Panc1 (cell line): Measurements from ENCODE around the gene BACH2. TPM values are rescaled to one million over a fixed set of nuclear protein-coding genes. Genes with fewer than 3 reads are reported as not detected.

ENCODE experiments used
- ATAC-seq: fragments of 200-7000 bp; cut with Tn5 transposase; 2 replicates; pipeline ENCODE4 v1.9.1; 2020; ENCODE audit warnings: mild to moderate bottlenecking, moderate library complexity
- BruUV-seq: library from RNA; stranded (reverse); fragments of 400-500 nt; replicated peaks from 2 replicates; lab custom pipeline; 2021; lab: Mats Ljungman, UMichigan
- CTCF ChIA-PET: fragments of 300-600 bp; sonication (Branson Sonifier 250); formaldehyde crosslinking; loops from one replicate; lab custom pipeline; 2022; ENCODE audit warnings: antibody characterized with exemption; lab: Charles Lee
- POLR2A ChIA-PET: fragments of 300-600 bp; sonication (Branson Sonifier 250); formaldehyde crosslinking; loops from one replicate; lab custom pipeline; 2022; ENCODE audit warnings: antibody characterized with exemption; lab: Charles Lee
- DNase-seq: peaks from one replicate; pipeline ENCODE4 v3.0.0-alpha.2; 2010; ENCODE audit warnings: low read depth, low spot score
- H3K27ac ChIP-seq: 2 replicates; pipeline ENCODE4 v1.5.1; 2011; ENCODE audit warnings: mild to moderate bottlenecking, low read length, inconsistent platforms
- H3K27me3 ChIP-seq: fragments of 200-500 bp; sonication (Bioruptor generic); 2 replicates; pipeline ENCODE4 v1.6.0; 2014; ENCODE audit warnings: low read length, inconsistent platforms; ENCODE audit not compliant: control insufficient read depth, insufficient read depth
- H3K36me3 ChIP-seq: fragments of 200-500 bp; sonication (Bioruptor generic); 2 replicates; pipeline ENCODE4 v1.5.1; 2014; ENCODE audit warnings: inconsistent platforms, mild to moderate bottlenecking, low read length, moderate library complexity; ENCODE audit not compliant: control insufficient read depth, insufficient read depth
- H3K4me1 ChIP-seq: 2 replicates; pipeline ENCODE4 v1.5.1; 2011; ENCODE audit warnings: inconsistent platforms, mild to moderate bottlenecking, low read length, moderate library complexity; ENCODE audit not compliant: control insufficient read depth, insufficient read depth
- H3K4me3 ChIP-seq, 2 experiments: 2 replicates each; pipeline ENCODE4 v1.5.1; 2011 to 2012; ENCODE audit warnings: low read depth in 2 of 2, low read length in 2 of 2, mild to moderate bottlenecking in 2 of 2, inconsistent platforms in 1 of 2, moderate library complexity in 1 of 2
- H3K9me3 ChIP-seq: fragments of 200-500 bp; sonication (Bioruptor generic); 2 replicates; pipeline ENCODE4 v1.5.1; 2014; ENCODE audit warnings: low read depth, mild to moderate bottlenecking, inconsistent platforms, low read length, moderate library complexity; ENCODE audit not compliant: control insufficient read depth, insufficient read depth
- CTCF ChIP-seq: fragments of 450-650 bp; IDR thresholded peaks from 2 replicates; pipeline ENCODE4 v1.5.1; 2017; ENCODE audit warnings: mild to moderate bottlenecking
- POLR2AphosphoS5 ChIP-seq: IDR thresholded peaks from 2 replicates; pipeline ENCODE4 v1.6.1; 2012; ENCODE audit warnings: mild to moderate bottlenecking, low read depth, low read length, moderate library complexity
- SIN3A ChIP-seq: IDR thresholded peaks from 2 replicates; pipeline ENCODE4 v1.6.1; 2012; ENCODE audit warnings: low read depth, mild to moderate bottlenecking, low read length, moderate library complexity, borderline replicate concordance; ENCODE audit not compliant: insufficient read depth
- TCF7L2 ChIP-seq: IDR thresholded peaks from 2 replicates; pipeline ENCODE4 v1.6.1; 2011; ENCODE audit warnings: mild to moderate bottlenecking, low read depth, low read length, inconsistent platforms
- in situ Hi-C: cut with HindIII; loops from 2 replicates; pipeline ENCODE4 v1.10.0; 2016; ENCODE audit warnings: low sequenced_read_pairs, low pct_unique_long_range_greater_than_20kb
- intact Hi-C: fragments of 100-400 bp; cut with micrococcal nuclease; formaldehyde crosslinking; loops from one replicate; pipeline ENCODE4 v1.10.0; 2022; ENCODE audit not compliant: unreplicated experiment
- total RNA-seq: library from RNA; stranded (reverse); gene quantifications from one replicate; pipeline ENCODE4 v1.2.1, GENCODE V29; 2021; ENCODE audit not compliant: unreplicated experiment
- TF ChIP-seq, protein P1 (sequence below), 2 experiments: IDR thresholded peaks; 2 replicates each; pipeline ENCODE4 v1.6.1; 2011 to 2012; ENCODE audit warnings: low read depth in 2 of 2, control low read depth in 1 of 2, low read length in 1 of 2, mild to moderate bottlenecking in 1 of 2, moderate library complexity in 1 of 2; ENCODE audit not compliant: insufficient read depth in 1 of 2

BACH2 gene
- total RNA-seq, 1 experiment from 2014 or later, result 1.6 TPM

- TF ChIP-seq, protein P1, sequence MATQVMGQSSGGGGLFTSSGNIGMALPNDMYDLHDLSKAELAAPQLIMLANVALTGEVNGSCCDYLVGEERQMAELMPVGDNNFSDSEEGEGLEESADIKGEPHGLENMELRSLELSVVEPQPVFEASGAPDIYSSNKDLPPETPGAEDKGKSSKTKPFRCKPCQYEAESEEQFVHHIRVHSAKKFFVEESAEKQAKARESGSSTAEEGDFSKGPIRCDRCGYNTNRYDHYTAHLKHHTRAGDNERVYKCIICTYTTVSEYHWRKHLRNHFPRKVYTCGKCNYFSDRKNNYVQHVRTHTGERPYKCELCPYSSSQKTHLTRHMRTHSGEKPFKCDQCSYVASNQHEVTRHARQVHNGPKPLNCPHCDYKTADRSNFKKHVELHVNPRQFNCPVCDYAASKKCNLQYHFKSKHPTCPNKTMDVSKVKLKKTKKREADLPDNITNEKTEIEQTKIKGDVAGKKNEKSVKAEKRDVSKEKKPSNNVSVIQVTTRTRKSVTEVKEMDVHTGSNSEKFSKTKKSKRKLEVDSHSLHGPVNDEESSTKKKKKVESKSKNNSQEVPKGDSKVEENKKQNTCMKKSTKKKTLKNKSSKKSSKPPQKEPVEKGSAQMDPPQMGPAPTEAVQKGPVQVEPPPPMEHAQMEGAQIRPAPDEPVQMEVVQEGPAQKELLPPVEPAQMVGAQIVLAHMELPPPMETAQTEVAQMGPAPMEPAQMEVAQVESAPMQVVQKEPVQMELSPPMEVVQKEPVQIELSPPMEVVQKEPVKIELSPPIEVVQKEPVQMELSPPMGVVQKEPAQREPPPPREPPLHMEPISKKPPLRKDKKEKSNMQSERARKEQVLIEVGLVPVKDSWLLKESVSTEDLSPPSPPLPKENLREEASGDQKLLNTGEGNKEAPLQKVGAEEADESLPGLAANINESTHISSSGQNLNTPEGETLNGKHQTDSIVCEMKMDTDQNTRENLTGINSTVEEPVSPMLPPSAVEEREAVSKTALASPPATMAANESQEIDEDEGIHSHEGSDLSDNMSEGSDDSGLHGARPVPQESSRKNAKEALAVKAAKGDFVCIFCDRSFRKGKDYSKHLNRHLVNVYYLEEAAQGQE (IDR thresholded peaks at IDR 0.05; ENCODE audit: insufficient read depth in 1 of 2, low read depth in 2 of 2, low read length in 1 of 2), result no peak
- TF ChIP-seq TCF7L2 (no peak), CTCF (no peak), POLR2AphosphoS5 (no peak), SIN3A (no peak)
- ChIA-PET POLR2A (no interaction called here), CTCF (no interaction called here)
- BruUV-seq, result no TSS peak
- H3K27ac ChIP-seq, result no peak overlapping the region
- ATAC-seq (no peak), DNase-seq (no peak)
- H3K4me1 ChIP-seq, result no peaks in the 10 kb centered on the region
- no peaks in the 10 kb centered on the region for H3K27me3 ChIP-seq
- H3K9me3 ChIP-seq, result no peaks in the 10 kb centered on the region
- intact Hi-C loops (no loop called here), in situ Hi-C loops (no loop called here)
- H3K4me3 ChIP-seq, result no peak overlapping the region
- no peaks in the 10 kb centered on the region for H3K36me3 ChIP-seq
These were observed 267.5 kb downstream of the BACH2 start for GRCh38 chr6:90028995-90029635.

DNA sequence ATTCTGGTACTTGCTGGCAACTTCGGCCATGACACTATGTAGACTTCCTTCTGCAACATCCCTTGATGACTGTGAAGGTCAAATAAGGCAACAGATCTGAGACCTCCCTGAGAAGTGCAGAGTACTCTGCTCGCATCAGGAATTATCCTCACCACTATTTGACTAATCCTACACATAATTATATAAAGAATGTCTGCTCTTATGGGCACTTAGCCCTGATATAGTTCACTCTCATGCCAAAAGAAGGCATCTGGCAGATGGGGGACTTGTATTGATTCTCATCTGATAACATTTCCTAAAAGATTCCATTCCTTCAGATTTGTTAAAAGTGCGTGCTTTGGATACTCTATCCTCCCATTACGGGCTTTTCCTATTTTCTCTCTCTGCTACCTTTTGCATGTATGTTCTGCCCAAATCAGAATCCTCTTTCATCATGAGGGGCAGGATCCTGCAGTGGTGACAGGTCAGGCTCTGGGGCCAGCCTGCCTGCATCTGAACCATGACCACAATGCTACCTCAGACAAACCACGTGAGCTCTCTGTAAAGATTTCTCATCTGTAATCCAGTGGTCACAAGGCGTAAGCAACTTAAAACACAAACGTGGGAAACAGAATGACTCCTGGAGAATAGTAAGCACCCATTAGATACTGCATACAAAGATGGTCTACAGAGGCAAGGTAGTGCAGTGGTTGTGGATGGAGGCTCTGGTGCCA is 268.4 kb downstream of the BACH2 start:
- DNase-seq (no peak), ATAC-seq (no peak)
- ChIA-PET POLR2A (no interaction called here), CTCF (no interaction called here)
- Histone ChIP-seq H3K27ac (no peak overlapping the region), H3K27me3 (no peaks in the 10 kb centered on the region), H3K4me1 (no peaks in the 10 kb centered on the region), H3K36me3 (no peaks in the 10 kb centered on the region), H3K9me3 (no peaks in the 10 kb centered on the region), H3K4me3 (no peak overlapping the region)
- in situ Hi-C loops (no loop called here), intact Hi-C loops (no loop called here)
- no TSS peak for BruUV-seq
- TF ChIP-seq CTCF (no peak), TCF7L2 (no peak), SIN3A (no peak), POLR2AphosphoS5 (no peak)
- TF ChIP-seq, protein P1 (IDR thresholded peaks at IDR 0.05; ENCODE audit: insufficient read depth in 1 of 2, low read depth in 2 of 2, low read length in 1 of 2), result no peak
